NCI-H1930 (cell line): ENCODE results near the gene RGS17.

Experiments used
- DNase-seq, 2 experiments: peaks; one replicate each; lab custom pipeline; 2025; lab: John Stamatoyannopoulos, UW

Gene RGS17

DNA sequence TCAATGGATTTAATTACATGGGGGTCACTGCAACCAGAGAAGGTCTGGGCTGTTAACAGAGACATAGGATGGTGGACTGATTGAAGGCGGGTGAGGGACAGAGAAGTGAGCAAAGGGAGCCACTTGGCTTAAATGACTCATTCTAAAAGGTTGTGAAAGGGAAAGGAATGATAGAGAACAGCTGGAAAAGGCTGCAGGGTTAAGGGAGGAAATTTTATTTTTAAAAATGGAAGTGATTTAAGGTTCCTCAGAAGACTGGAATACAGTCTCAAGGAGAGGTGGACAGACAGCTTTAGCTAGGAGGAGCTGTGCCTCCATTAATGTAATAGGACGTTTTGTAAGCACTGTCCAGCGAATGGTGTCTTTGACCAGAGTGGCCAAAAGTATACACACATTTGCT lies 46.7 kb downstream of the RGS17 start:
- no peak for DNase-seq

DNA sequence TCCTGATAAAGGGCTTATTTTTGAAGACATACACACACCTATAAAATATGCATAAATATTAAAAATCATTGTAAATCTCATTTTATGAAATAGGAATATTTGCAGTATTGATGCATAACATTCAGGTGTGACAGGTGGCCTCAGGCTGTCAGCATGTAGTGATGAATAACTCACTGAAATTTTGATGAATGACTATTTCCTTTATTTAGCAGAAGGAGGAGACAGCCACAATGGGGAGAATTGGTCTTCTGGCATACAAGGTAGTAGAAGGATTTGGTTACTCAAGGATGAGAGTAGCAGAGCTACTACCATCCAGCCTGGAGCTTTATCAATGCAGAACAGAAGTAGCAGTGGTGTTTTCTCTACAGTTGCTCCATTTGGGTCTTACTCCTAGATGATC lies 47.2 kb downstream of the RGS17 start:
- no peak for DNase-seq

DNA sequence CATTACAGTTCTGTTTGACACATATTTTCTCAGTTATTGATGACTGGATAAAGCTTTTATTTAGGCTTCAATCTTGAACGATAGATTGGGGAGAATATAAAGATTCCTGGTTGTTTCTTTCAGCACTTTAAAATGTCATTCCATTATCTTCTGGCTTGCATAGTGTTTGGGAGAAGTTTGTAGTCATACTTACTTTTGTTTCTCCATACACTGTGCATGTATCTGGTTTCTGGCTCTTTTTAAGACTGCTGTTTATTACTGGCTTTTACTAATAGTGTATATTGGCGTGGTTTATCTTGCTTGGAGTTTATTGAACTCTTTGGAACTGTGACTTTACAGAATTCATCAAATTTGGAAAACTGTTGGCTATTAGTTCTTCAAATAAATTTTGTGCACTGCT lies 49.2 kb downstream of the RGS17 start:
- DNase-seq, result no peak

DNA sequence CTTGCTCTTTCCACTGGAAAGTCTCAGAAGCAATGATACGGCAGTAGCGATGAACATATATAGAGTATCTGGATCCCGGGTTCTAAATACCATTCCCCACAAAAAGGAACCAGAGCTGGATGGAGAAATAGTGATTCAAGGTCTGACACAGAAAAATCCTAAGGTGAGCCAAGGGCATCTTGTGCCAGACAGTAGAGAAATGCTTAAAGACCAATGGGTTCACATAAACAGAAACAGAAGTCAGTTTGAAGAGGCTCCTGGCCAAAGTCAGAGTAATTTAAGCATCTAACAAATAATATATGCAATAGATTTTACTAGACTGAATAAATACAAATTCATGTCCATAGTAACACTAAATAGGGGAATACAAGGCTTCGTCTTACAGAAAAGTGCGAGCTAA lies 54.7 kb downstream of the RGS17 start:
- DNase-seq, result no peak

DNA sequence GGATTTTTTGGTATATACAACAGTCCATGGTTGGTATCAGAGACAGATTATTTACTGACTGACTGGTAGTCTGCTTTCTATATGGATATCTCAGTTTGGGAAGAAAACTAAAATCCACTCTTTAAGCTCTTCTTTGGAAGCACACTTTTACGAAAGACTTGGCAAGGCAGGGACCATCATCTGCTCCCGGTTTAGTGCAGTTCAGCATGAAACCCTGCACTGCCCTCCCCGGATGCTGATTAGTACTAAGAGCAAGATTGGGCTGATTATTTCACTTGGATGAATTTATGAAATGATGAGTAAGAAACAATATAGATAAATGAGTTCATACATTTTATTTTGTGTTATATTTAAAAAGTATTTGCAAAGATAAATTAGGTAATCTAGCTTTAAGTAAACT lies 56.3 kb downstream of the RGS17 start:
- DNase-seq, result no peak

DNA sequence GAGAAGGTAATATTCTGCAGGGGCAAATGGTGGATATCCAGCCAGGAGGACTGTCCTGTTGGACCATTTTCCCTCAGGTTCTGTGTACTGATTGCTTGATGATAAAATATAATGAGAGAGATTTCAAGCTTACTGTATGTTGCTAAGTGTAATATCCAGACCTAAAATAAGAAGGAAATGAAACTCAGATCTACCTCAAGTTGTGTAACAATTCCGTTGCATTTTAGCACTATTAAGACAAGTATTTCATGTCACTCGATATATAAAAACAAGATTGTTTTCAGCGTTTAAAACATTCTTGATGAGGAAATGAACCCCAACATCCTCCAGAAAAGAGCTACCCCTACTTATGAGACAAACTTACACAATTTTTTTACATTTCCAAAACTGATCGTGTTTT lies 57.2 kb downstream of the RGS17 start:
- no peak for DNase-seq

DNA sequence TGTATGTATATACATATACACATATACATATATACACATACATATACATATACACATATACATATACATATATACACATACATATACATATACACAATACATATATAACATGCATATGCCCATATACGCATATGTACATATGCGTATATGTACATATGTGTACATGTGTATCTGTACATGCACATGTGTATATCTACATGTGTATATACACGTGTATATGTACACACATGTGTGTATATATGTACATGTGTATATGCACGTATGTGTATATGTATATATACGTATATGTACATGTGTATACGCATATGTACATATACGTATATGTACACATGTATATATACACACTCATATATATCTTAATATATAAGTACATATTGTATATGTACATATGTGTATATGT lies 60.3 kb downstream of the RGS17 start:
- DNase-seq, result no peak

DNA sequence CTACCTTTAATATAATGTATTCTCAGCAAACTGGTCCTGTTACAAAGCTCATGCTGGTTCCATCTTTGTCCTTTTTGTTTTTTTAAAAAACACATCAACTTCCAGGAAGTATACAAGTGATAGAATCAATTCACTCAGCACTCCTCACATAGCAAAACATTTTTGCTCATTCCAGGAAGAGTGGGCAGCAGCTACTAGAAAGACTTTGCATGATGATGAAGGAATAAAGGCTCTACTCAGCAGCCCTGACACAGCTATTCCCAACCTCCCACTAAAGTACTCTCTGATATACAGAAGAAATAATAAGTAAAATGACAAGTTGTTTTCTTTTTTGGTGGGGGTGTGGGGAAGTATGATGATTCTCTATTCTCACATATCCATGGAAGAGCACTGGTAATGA lies 61.2 kb downstream of the RGS17 start:
- DNase-seq, result no peak

DNA sequence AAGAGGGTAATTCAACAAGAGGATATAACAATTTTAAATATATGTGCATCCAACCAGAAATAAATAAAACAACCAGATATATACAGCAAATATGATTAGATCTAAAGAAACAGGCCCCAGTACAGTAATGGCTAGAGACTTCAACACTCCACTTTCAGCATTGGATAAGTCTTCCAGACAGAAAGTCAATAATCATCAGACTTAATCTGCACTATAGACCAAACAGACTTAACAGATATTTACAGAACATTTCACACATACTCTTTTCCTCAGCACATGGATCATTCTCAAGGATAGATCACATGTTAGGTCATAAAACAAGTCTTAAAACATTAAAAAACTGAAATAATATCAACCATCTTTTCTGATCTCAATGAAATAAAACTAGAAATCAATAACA lies 65.9 kb downstream of the RGS17 start:
- no peak for DNase-seq

DNA sequence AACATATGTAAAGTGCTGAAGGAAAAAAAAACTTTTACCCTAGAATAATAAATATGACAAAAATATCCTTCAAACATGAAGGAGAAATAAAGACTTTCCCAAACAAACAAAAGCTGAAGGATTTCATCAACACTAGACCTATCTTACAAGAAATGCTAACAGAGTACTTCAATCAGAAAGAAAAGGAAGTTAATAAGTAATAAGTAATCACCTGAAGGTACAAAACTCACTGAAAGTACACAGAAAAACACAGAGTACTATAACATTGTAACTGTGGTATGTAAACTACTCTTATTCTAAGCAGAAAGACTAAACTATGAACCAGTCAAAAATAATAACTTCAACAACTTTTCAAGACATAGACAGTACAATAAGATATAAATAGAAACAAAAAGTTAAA lies 67.1 kb downstream of the RGS17 start:
- no peak for DNase-seq

DNA sequence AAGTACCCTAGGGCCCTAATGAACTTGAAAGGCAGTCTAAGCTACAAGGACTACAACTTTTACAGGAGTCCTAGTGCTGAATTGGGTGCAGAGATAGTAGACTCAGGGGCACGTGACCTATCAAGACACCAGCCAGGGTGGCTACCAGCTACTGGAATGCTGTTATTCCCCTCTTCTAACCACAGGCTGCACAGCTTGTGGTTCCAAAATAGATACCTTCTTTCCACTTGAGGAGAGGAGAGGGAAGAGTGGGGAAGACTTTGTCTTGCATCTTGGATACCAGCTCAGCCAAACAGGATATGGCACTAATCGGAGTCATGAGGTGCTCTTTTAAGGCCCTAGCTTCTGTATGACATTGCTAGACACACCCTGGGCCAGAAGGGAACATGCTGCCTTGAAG lies 68.6 kb downstream of the RGS17 start:
- no peak for DNase-seq

DNA sequence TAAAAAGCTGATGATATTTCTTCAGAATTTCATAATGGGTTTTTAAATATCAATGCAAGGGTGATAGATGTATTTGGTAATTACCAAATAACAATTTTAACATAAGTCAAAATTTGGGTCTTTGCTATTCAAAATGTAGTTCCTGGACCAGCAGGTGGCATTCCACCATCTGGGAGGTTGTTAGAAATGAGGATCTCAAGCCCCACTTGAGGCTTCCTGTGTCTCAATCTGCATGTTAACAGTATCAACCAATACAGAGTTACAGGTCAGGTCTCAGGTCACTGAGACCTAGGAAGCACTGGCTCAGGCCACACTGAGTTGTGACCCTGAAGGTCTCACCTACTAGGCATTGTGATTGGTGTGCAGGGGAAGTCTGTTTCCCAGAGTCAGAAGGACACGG lies 71.3 kb downstream of the RGS17 start:
- no peak for DNase-seq

DNA sequence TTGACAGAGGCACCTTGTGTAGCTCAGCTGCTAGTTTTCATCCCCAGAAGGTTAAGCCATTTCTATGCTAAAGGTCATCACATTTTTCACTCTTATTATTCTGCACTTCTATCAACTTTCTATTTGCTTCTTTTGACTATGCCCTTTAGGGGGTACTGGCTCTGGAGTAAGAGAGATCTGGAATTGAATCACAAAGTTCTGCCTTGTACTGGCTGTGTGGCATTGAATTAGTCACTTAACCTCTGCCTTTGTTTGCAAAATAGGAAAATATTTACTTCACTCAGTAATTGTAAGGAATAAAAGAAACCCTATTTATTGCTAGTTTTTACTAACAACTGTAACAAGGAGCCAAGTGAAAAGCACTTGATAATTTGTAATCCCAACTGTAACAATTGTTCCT lies 71.8 kb downstream of the RGS17 start:
- no peak for DNase-seq

DNA sequence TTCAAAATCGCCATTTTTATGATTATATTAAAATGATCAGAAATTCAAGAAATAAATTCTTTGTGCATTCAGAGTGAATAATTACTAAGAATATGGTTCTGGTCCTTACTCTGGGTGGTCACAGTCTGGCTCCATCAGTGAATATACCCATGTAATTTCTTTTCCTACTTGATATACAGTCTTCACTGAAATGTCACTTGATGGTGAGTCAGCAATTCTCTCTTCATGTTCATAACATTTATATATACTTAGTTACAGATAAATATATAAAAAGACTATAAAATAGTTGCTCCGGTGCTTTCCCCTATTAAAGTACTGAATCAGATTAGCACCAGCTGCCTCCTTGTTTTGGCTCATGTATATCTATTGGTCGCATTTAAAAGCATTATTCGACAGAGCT lies 72.2 kb downstream of the RGS17 start:
- no peak for DNase-seq

DNA sequence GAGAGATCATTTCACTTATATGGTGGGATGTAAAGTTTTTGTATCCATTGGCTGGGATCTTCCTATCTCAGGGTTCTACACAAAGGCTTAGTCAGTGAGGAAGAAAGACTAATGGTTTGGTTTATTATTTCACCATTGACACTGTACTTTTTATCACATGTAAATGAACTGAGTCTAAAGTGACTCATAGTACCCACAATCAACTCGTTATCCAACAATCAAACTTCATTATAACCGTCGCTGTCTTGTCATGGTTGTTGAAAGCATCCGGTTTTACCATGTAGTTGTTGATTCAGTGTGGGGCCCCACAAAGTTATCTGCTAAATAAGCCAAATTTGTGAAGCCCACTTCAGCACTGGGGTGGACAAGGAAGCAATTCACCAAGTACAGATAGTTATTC lies 72.8 kb downstream of the RGS17 start:
- no peak for DNase-seq

DNA sequence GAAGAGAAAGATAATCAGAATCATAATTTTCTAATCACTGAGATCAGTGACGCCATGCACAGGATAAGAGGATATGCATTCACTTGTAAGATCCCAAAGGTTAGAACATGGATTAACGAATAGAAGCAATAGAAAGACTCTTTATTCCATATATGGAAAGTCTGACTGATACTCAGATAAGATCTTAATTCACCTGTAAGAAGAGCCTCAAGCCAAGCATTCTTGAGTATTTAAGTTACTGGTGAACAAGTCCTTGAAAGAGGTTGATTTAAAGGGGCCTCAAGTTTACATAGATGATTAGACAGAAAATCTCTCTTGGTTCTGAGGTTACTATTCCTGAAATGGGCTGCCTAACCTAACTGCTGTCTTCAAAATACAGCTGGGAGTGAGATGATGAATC lies 74.8 kb downstream of the RGS17 start:
- DNase-seq, result no peak

DNA sequence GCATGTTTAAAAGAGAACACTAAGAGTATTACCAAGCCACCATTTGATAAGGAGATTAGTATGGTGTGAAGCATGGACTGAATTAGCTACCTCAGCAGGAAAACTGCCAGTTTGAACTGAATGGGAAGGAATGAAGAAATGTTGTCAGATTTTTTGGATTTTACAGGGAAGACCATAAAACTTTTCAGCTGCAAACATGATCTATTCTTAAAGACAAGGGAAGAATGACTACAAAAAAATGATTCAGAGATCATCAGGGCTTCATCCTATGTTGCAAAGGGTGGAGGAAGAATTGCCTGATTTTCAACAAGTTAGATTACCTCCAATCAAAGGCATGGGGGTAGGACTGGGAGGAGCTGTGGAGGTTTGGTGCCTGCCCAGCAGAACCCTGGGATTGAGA lies 79.3 kb downstream of the RGS17 start:
- no peak for DNase-seq

DNA sequence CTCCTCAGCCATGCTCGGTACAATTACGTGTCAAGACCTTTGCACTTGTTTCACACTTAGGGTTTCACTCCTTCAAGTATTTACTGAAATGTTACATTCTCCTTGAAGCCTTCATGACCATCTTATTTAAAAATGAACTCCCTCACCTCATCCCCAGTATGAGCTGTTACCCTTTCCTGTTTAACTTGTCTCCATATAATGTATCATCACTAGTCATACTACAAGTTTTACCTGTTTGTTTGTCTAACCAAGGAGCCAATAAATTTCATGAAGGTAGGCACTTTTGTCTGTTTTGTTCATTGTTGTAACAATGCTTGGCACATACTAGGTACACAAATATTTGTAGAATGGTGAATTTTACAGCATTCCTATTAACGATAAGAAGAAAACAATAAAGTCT lies 82.5 kb downstream of the RGS17 start:
- DNase-seq, result no peak

DNA sequence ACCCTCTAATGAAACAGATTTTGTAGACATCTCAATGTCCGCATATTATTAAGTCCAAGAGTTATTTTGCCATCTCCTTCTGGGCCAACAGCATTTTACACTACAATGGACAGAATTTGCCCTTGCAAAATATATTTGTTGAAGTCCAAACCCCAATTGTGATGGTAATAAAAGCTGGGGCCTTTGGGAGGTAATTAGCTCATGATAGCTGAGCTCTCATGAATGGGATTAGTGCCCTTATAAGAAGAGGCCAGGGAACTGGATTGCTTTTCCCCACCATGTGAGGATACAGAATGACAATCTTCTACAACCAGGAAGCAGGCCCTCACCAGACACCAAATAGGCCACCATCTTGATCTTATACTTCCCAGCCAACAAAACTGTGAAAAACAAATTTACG lies 83.7 kb downstream of the RGS17 start:
- DNase-seq, result no peak

DNA sequence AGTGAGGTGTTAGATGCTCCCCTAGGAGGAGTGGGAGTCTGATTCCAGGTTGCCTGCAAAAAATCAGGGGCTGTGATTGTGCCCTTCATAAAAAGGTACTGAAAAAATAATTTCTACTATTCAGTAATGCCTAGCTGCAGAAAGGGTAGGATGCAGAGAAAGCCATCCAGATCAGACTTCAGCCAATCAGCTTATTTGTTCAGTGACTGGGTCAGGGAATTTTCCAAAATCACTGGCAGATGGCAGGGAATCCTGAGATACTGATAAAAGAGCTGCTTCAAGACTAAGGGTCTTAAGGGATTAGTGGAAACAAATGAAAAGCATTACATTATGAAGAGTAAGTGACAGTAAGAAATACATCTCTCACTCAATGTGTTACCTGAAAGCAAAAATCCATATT lies 85.8 kb downstream of the RGS17 start:
- DNase-seq, result no peak

DNA sequence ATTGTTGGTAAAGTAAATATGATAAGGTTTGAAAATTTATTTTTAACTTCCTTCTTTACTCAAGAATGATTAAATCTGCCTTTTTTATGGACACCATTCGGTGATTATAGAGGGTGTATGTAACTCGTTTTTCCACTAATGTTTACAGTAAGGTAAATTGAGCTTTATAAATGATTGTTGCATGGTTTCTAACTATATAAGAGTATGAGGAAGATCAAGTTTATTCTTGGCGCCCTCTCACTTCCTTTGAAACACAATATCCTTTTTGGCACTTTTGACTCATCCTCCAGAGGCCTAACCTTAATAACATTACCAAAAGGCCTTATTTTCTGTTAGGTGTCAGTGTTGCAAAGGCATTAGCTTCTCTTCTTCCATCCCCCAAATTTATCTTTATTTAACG lies 86.8 kb downstream of the RGS17 start:
- DNase-seq, result no peak

DNA sequence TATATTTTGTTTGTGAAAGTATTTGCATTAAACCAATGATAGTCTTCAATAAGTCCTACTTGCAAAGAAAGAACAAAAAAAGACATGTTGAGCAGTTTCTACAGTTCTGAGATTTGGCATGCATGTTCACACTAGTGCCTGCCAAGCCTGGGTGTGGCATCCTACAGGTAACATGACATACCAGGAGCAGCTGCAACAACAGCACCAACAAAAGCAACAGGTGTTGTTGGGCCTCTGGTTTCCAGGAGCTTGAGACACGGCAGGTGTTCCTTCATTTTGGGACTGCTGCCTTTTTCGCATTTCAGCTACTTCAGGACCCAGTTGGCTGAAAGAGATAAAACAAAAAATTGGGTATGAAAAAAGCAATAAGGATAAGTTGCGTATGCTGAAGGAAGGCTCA lies 87.4 kb downstream of the RGS17 start:
- no peak for DNase-seq

DNA sequence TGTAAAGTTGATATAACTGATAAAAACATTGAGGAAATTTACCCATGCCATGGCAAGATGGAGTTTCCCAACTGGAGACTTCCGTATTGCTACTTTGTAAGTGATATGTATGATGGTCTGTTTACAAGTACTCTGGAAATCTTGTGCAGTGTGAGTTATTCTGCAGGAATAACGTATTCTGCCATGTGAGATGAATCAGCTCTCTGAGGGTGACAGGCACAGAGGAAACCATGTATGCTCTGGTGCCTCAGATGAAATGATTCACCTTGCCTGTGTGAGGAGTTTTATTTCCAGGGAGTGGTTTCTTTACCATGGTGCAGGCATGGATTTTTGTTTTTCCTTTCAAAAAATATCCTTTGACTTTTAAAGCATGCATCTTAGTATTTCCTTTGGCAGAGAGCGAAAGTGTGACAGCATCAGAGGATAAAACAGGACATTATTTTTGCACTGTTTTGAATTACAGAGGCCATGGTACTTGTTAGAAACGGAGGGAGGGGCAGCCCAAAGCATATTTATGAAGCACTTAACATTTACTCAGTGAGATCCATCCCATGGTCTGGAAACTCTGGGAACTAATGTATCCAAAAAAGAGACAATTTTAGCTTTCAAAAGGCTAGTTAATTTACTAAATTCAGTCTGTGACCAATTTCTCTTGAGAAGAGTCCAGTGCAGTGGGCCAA lies 92.6 kb downstream of the RGS17 start:
- DNase-seq, result no peak

DNA sequence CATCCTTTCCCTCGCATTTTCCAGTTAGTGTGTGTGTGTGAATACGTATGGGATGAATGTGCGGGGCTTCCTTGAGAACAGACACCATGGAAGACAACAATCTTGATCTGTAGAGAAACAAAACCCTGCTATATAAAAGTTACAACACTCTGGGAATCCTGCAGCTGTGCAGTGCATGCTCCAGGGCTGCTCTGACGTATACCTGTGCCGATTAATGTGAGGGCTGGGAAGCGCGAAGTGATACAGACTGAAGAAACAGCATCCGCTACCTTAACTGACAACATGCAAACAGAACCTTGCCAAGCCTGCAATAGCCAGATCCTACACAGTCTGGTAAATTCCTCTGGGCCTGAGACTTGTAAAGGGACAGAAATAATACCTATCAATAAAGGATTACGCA lies 96.9 kb downstream of the RGS17 start:
- no peak for DNase-seq
